Osteocyte (in vitro differentiated cells): Measurements from ENCODE around the gene CCDC77. TPM values are rescaled to one million over a fixed set of nuclear protein-coding genes. Genes with fewer than 3 reads are reported as not detected.
"Not testable (repeated sequence)": the region's sequence is repeated elsewhere in the genome, so short reads cannot be mapped to it uniquely, and the experiment has no call there.

Source experiments
- DNase-seq: peaks from one replicate; pipeline ENCODE4 v3.0.0; 2021; ENCODE audit warnings: mixed read lengths; ENCODE audit not compliant: unreplicated experiment; ENCODE audit errors: extremely low spot score
- H3K27ac Mint-ChIP-seq: one replicate; pipeline ENCODE4 v1.8.0; 2021; ENCODE audit warnings: mild to moderate bottlenecking, mixed read lengths; ENCODE audit not compliant: unreplicated experiment
- H3K27me3 Mint-ChIP-seq: one replicate; pipeline ENCODE4 v1.8.0; 2021; ENCODE audit warnings: mixed read lengths; ENCODE audit not compliant: unreplicated experiment
- H3K36me3 Mint-ChIP-seq: one replicate; pipeline ENCODE4 v1.8.0; 2021; ENCODE audit warnings: mixed read lengths; ENCODE audit not compliant: unreplicated experiment
- H3K4me1 Mint-ChIP-seq: one replicate; pipeline ENCODE4 v1.8.0; 2021; ENCODE audit warnings: mixed read lengths; ENCODE audit not compliant: unreplicated experiment
- H3K4me3 Mint-ChIP-seq: one replicate; pipeline ENCODE4 v1.8.0; 2021; ENCODE audit warnings: mild to moderate bottlenecking, moderate library complexity, mixed read lengths; ENCODE audit not compliant: unreplicated experiment
- H3K9me3 Mint-ChIP-seq: one replicate; pipeline ENCODE4 v1.8.0; 2021; ENCODE audit warnings: mixed read lengths; ENCODE audit not compliant: unreplicated experiment
- long read RNA-seq: library from polyadenylated mRNA; unstranded; transcript quantifications from one replicate; pipeline ENCODE4 v2.0.0, GENCODE V29; 2021
- total RNA-seq: library from RNA; stranded (reverse); gene quantifications from 2 replicates; pipeline ENCODE4 v1.2.1, GENCODE V29; 2021
- TF ChIP-seq, protein P1 (sequence below): fragments of 200-600 bp; sonication (generic); IDR thresholded peaks from 2 replicates; pipeline ENCODE4 v1.5.0; 2021; ENCODE audit warnings: antibody characterized with exemption, mild to moderate bottlenecking, moderate library complexity

Gene CCDC77
- 8.1 and 10.7 TPM in 2 replicates for total RNA-seq
- long read RNA-seq, transcript CCDC77-210 (11 exons, 1,652 nt): minor isoform, 5 of 46 reads
- long read RNA-seq, transcript CCDC77-201 (13 exons, 2,371 nt): major isoform, 10 of 46 reads
- long read RNA-seq, transcript CCDC77-202 (12 exons, 2,253 nt): minor isoform, 9 of 46 reads
- long read RNA-seq, partial matches to known transcripts: 5 of 46 reads
- long read RNA-seq, other reads (novel, unspliced or antisense): 13 of 46 reads

DNA sequence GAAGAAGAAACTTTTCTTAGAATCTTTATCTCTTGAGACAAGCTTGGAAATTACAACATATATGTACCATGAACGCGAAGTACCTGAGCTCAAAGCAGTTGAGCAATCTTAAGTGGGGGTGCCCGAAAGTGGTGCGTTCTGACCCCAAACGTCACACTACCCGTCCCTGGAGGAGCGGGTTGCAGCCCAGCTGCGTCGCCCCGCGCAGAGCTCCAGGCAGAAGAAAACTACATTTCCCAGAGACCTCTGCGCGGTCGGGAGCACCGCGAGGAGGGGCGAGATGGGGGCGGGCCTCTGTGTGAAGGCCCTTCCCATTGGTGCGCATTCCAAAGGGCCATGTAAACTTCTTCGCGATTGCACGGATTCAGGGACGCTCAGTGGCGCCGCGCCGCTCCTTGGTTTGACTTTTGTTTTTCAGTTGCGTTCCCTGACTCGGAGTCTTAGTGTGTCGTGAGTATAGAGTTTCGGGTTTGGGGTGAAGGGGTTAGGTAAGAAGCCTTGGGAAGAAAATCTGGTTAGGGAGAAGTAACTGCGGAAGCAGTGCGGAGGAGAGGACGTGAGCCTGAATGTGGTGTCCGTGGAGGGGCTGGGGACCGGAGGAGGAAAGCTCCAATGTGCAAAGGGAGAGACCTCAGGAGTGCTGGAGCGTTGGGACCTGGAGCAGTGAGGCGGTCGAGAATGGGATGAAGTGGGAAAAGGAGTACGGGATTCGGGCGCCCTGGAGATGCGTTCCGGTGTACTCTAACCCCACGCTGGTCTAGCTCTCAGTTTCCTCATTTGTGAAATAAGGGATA lies at the start of gene CCDC77:
Gene CCDC77, plus strand, starts transcription at position 410 of the 794 bp plus-strand sequence. CDS start 7,740 bp downstream, outside the sequence.
- DNase-seq: peak; percentile 96
- no peaks in the 10 kb centered on the region for H3K36me3 Mint-ChIP-seq
- no peaks in the 10 kb centered on the region for H3K9me3 Mint-ChIP-seq
- H3K4me3 Mint-ChIP-seq: peak within 1 kb of the TSS; percentile 15
- H3K4me1 Mint-ChIP-seq: peaks cover 4% of the 10 kb centered on the region
- H3K27ac Mint-ChIP-seq: no peak within 1 kb of the TSS
- TF ChIP-seq, protein P1, sequence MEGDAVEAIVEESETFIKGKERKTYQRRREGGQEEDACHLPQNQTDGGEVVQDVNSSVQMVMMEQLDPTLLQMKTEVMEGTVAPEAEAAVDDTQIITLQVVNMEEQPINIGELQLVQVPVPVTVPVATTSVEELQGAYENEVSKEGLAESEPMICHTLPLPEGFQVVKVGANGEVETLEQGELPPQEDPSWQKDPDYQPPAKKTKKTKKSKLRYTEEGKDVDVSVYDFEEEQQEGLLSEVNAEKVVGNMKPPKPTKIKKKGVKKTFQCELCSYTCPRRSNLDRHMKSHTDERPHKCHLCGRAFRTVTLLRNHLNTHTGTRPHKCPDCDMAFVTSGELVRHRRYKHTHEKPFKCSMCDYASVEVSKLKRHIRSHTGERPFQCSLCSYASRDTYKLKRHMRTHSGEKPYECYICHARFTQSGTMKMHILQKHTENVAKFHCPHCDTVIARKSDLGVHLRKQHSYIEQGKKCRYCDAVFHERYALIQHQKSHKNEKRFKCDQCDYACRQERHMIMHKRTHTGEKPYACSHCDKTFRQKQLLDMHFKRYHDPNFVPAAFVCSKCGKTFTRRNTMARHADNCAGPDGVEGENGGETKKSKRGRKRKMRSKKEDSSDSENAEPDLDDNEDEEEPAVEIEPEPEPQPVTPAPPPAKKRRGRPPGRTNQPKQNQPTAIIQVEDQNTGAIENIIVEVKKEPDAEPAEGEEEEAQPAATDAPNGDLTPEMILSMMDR: peak; percentile 35
- H3K27me3 Mint-ChIP-seq: no peaks in the 10 kb centered on the region

DNA sequence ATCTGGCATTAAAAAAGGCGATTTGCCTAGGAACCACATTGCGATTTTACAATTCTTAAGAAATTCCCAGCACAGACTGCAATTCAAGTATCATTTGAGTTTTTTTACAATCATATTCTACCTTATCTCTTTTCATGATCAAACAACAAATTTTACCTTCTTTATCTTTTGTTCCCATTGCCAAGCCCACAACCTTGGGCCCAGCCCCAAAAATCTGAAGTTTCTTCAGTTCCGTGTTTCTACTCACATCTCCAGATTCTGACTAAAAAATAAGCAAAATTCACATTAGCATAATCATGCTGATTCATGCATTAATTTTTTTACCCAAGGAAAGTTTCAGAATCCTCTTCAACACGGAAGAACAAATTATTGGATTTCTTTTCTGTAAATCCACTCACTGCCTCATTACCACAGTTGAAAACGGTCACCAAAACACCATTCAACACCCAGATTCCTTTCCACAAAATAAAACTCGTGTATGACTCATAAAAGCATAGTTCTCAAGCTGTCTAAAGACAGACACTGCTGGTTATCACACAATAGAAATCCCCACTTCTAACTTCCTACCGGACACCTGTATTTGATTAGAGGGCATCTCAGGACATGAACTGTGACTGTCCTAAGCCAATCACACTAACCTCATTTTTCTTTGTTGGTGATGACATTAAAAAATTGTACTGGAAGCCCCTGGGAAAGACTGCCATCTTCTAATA lies 45.0 kb upstream of the CCDC77 start:
- Mint-ChIP-seq H3K36me3 (peaks cover 67% of the 10 kb centered on the region), H3K27me3 (no peaks in the 10 kb centered on the region), H3K4me3 (no peak overlapping the region), H3K4me1 (peaks cover 13% of the 10 kb centered on the region), H3K9me3 (peaks cover 9% of the 10 kb centered on the region), H3K27ac (no peak overlapping the region)
- TF ChIP-seq, protein P1: no peak
- no peak for DNase-seq

DNA sequence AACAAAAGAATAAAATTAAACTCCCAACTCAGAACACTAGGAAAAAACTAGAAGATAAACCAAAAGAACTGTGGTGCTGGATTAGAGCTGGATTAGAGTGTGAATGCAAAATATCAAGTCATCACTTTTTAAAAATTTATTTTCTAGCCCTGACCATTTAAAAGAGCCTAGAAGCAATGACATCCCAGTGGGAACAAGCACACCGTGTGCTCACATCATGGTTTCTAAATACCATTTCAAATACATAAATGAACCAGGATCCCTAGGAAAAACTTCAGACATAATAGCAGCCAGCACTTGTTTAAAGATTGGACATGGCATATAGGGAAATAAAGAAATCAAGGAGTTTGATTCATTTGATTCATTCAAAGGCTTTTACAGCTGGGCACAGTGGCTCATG lies 42.4 kb upstream of the CCDC77 start:
- H3K36me3 Mint-ChIP-seq: peaks cover 75% of the 10 kb centered on the region
- TF ChIP-seq, protein P1: no peak
- no peak overlapping the region for H3K27ac Mint-ChIP-seq

DNA sequence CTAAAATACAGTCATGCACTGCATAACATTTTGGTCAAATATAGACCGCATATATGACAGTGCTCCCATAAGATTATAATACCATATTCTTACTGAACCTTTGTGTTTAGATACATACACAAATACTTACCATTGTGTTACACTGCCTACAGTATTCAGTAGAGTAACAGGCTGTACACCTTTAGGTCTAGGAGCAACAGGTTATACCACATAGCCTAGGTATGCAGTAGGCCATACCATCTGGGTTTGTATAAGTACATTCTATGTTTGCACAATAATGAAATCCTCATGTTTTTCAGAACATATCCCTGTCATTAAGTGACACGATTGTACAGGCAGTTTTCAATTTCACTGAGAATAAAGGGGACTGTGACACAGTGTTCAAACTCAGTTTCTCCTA lies 34.6 kb upstream of the CCDC77 start:
- TF ChIP-seq, protein P1: no peak
- DNase-seq: no peak
- Mint-ChIP-seq H3K9me3 (peaks cover 4% of the 10 kb centered on the region), H3K36me3 (peaks cover 64% of the 10 kb centered on the region), H3K4me1 (no peaks in the 10 kb centered on the region), H3K27ac (no peak overlapping the region), H3K4me3 (no peak overlapping the region), H3K27me3 (no peaks in the 10 kb centered on the region)

More for the DNA sequence above, 42.4 kb upstream of the CCDC77 start:
- DNase-seq: no peak
- H3K9me3 Mint-ChIP-seq: peaks cover 9% of the 10 kb centered on the region
- H3K4me1 Mint-ChIP-seq: peaks cover 4% of the 10 kb centered on the region
- no peaks in the 10 kb centered on the region for H3K27me3 Mint-ChIP-seq
- no peak overlapping the region for H3K4me3 Mint-ChIP-seq

DNA sequence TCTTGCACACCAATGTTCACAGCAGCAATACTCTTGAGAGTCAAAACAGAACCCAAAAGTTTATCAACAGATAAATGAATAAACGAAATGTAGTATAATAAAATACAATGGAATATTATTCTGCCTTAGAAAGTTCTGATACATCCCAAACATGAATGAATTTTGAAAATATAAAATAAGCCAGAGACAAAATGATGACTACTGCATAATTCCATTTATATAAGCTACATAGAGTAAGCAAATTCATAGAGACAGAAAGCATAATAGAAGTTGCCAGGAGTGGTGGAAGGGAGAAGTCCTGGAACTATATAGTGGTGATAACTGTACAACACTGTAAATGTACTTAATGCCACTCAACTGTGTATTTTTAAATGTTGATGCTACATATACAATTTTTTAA lies 33.5 kb upstream of the CCDC77 start:
- H3K36me3 Mint-ChIP-seq: peaks cover 60% of the 10 kb centered on the region

DNA sequence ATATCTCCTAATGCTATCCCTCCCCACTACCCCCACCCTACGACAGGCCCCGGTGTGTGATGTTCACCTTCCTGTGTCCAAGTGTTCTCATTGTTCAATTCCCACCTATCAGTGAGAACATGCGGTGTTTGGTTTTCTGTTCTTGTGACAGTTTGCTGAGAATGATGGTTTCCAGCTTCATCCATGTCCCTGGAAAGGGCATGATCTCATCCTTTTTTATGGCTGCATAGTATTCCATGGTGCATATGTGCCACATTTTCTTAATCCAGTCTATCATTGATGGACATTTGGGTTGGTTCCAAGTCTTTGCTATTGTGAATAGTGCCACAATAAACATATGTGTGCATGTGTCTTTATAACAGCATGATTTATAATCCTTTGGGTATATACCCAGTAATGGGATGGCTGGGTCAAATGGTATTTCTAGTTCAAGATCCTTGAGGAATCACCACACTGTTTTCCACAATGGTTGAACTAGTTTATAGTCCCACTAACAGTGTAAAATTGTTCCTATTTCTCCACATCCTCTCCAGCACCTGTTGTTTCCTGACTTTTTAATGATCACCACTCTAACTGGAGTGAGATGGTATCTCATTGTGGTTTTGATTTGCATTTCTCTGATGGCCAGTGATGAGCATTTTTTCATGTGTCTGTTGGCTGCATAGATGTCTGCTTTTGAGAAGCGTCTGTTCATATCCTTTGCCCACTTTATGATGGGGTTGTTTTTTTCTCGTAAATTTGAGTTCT lies 30.5 kb upstream of the CCDC77 start:
- H3K27me3 Mint-ChIP-seq, H3K4me1 Mint-ChIP-seq, H3K4me3 Mint-ChIP-seq, DNase-seq, H3K27ac Mint-ChIP-seq: not testable (repeated sequence)
- H3K36me3 Mint-ChIP-seq: peaks cover 56% of the 10 kb centered on the region
- peaks cover 10% of the 10 kb centered on the region for H3K9me3 Mint-ChIP-seq

More for the DNA sequence above, 33.5 kb upstream of the CCDC77 start:
- no peak overlapping the region for H3K27ac Mint-ChIP-seq
- H3K27me3 Mint-ChIP-seq: no peaks in the 10 kb centered on the region
- H3K4me1 Mint-ChIP-seq: no peaks in the 10 kb centered on the region
- DNase-seq: no peak
- peaks cover 10% of the 10 kb centered on the region for H3K9me3 Mint-ChIP-seq
- H3K4me3 Mint-ChIP-seq: no peak overlapping the region
- TF ChIP-seq, protein P1: no peak
